Endodermal cell (in vitro differentiated cells): Measurements from ENCODE around the gene ARHGAP29. TPM values are rescaled to one million over a fixed set of nuclear protein-coding genes. Genes with fewer than 3 reads are reported as not detected.

Experiments
- DNase-seq: peaks from one replicate; pipeline ENCODE4 v3.0.0-alpha.2; 2017
- H3K27ac ChIP-seq: 2 replicates; pipeline ENCODE4 v1.5.1; 2013; ENCODE audit warnings: mild to moderate bottlenecking, low read depth, low read length, moderate library complexity
- H3K27me3 ChIP-seq: 2 replicates; pipeline ENCODE4 v1.6.1; 2013; ENCODE audit warnings: mild to moderate bottlenecking, low read length, moderate library complexity; ENCODE audit not compliant: insufficient read depth, control insufficient read depth, poor library complexity, severe bottlenecking
- H3K36me3 ChIP-seq: 2 replicates; pipeline ENCODE4 v1.7.0; 2013; ENCODE audit warnings: mild to moderate bottlenecking, low read length, moderate library complexity; ENCODE audit not compliant: control insufficient read depth, insufficient read depth
- H3K4me1 ChIP-seq: one replicate; pipeline ENCODE4 v1.7.0; 2013; ENCODE audit warnings: low read length; ENCODE audit not compliant: control insufficient read depth, insufficient read depth
- H3K4me3 ChIP-seq: 2 replicates; pipeline ENCODE4 v1.5.1; 2013; ENCODE audit warnings: mild to moderate bottlenecking, low read length, moderate library complexity
- H3K9ac ChIP-seq: 2 replicates; pipeline ENCODE4 v1.6.1; 2013; ENCODE audit warnings: mild to moderate bottlenecking, low read length, moderate library complexity; ENCODE audit not compliant: poor library complexity, severe bottlenecking; ENCODE audit errors: extremely low read depth
- H3K9me3 ChIP-seq: 2 replicates; pipeline ENCODE4 v1.6.1; 2013; ENCODE audit warnings: mild to moderate bottlenecking, low read length, moderate library complexity; ENCODE audit not compliant: control insufficient read depth
- H3K27ac Mint-ChIP-seq: 2 replicates; pipeline ENCODE4 v1.8.0; 2020; ENCODE audit warnings: mixed read lengths
- H3K27me3 Mint-ChIP-seq: 2 replicates; pipeline ENCODE4 v1.8.0; 2021; ENCODE audit warnings: mild to moderate bottlenecking, mixed read lengths; ENCODE audit not compliant: insufficient read depth
- H3K36me3 Mint-ChIP-seq: 2 replicates; pipeline ENCODE4 v1.8.0; 2020; ENCODE audit warnings: low read depth, mixed read lengths
- H3K4me1 Mint-ChIP-seq: 2 replicates; pipeline ENCODE4 v1.8.0; 2020; ENCODE audit warnings: mixed read lengths
- H3K4me3 Mint-ChIP-seq: 2 replicates; pipeline ENCODE4 v1.8.0; 2020; ENCODE audit warnings: mild to moderate bottlenecking, moderate library complexity, mixed read lengths
- H3K9me3 Mint-ChIP-seq: 2 replicates; pipeline ENCODE4 v1.8.0; 2020; ENCODE audit warnings: mild to moderate bottlenecking, mixed read lengths
- WGBS, 2 experiments: methylation state at CpG; one replicate each; pipeline versions ENCODE4 v1.1.5 to v1.1.7; 2013; ENCODE audit warnings: missing lambda C conversion rate in 2 of 2, mixed read lengths in 1 of 2; ENCODE audit not compliant: insufficient coverage in 1 of 2, insufficient read length in 1 of 2; 5-methylcytosine and 5-hydroxymethylcytosine counted together
- total RNA-seq, 2 donors: library from RNA; stranded (reverse); fragmentation: NEBNext Ultra II Directional in 1 of 2; extraction: Animal tissue kit (Norgen Biotek cat#: 25700) in 1 of 2; gene quantifications; 2 replicates in 1 of 2; 3 replicates in 1 of 2; pipeline ENCODE4 v1.2.1, GENCODE V29; 2021
- TF ChIP-seq, protein P1 (sequence below): fragments of 200-600 bp; sonication (generic); conservative IDR thresholded peaks from 2 replicates; pipeline ENCODE4 v1.5.0; 2021; ENCODE audit warnings: antibody characterized with exemption, mild to moderate bottlenecking

Gene ARHGAP29
- total RNA-seq, 2 donors from 2014 or later: 31.5 to 38.9 TPM

- H3K27me3 ChIP-seq: no peaks in the 10 kb centered on the region
- TF ChIP-seq, protein P1, sequence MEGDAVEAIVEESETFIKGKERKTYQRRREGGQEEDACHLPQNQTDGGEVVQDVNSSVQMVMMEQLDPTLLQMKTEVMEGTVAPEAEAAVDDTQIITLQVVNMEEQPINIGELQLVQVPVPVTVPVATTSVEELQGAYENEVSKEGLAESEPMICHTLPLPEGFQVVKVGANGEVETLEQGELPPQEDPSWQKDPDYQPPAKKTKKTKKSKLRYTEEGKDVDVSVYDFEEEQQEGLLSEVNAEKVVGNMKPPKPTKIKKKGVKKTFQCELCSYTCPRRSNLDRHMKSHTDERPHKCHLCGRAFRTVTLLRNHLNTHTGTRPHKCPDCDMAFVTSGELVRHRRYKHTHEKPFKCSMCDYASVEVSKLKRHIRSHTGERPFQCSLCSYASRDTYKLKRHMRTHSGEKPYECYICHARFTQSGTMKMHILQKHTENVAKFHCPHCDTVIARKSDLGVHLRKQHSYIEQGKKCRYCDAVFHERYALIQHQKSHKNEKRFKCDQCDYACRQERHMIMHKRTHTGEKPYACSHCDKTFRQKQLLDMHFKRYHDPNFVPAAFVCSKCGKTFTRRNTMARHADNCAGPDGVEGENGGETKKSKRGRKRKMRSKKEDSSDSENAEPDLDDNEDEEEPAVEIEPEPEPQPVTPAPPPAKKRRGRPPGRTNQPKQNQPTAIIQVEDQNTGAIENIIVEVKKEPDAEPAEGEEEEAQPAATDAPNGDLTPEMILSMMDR: no peak
- H3K27ac Mint-ChIP-seq: no peak overlapping the region
- no peak overlapping the region for H3K4me3 Mint-ChIP-seq
- H3K27ac ChIP-seq: no peak overlapping the region
- H3K36me3 Mint-ChIP-seq: peaks cover 1% of the 10 kb centered on the region
- no peak for DNase-seq
- no peaks in the 10 kb centered on the region for H3K4me1 ChIP-seq
- peaks cover 19% of the 10 kb centered on the region for H3K9me3 ChIP-seq
- 71 to 79% methylated on average over 4 of the region's 4 CpGs for WGBS, 2 experiments
- no peak overlapping the region for H3K9ac ChIP-seq
- no peaks in the 10 kb centered on the region for H3K36me3 ChIP-seq
- no peaks in the 10 kb centered on the region for H3K27me3 Mint-ChIP-seq
- peaks cover 6% of the 10 kb centered on the region for H3K4me1 Mint-ChIP-seq
- H3K9me3 Mint-ChIP-seq: peaks cover 16% of the 10 kb centered on the region
- no peak overlapping the region for H3K4me3 ChIP-seq
These were observed 76.6 kb downstream of the ARHGAP29 start for GRCh38 chr1:94160811-94161210.

DNA sequence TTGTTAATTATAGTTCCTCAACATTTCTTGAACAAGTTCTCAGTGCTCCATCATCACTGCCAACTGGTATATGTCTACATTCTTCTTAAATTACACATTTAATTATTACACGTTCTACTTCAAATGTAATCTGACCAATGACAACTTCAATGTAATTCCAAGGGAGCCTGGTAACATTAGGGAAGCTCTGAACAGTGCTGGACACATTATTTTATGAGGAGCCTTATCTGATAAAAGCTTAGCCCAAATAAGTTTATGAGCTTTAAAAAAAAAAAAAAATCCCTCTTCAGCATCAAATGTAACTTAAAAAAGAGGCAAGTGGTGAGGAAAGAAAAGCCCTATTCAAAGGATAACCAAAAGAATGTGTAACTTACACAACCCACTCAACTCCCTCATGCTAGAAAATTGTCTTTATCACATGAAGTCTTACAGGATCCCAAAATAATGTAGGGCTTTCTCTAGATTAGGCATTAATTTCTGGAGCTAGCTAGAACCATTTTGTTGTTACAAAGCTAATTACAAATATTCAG is 81.2 kb downstream of the ARHGAP29 start:
- H3K36me3 Mint-ChIP-seq: peaks cover 1% of the 10 kb centered on the region
- TF ChIP-seq, protein P1: no peak
- no peak overlapping the region for H3K9ac ChIP-seq
- peaks cover 6% of the 10 kb centered on the region for H3K4me1 Mint-ChIP-seq
- no peaks in the 10 kb centered on the region for H3K36me3 ChIP-seq
- no peak overlapping the region for H3K4me3 Mint-ChIP-seq
- WGBS, 2 experiments: 80 to 88% methylated on average over 1 of the region's 1 CpG
- no peaks in the 10 kb centered on the region for H3K27me3 Mint-ChIP-seq
- DNase-seq: no peak
- H3K4me3 ChIP-seq: no peak overlapping the region
- peaks cover 18% of the 10 kb centered on the region for H3K9me3 Mint-ChIP-seq
- no peak overlapping the region for H3K27ac ChIP-seq
- H3K4me1 ChIP-seq: no peaks in the 10 kb centered on the region
- H3K27ac Mint-ChIP-seq: no peak overlapping the region
- no peaks in the 10 kb centered on the region for H3K27me3 ChIP-seq
- H3K9me3 ChIP-seq: peaks cover 13% of the 10 kb centered on the region

DNA sequence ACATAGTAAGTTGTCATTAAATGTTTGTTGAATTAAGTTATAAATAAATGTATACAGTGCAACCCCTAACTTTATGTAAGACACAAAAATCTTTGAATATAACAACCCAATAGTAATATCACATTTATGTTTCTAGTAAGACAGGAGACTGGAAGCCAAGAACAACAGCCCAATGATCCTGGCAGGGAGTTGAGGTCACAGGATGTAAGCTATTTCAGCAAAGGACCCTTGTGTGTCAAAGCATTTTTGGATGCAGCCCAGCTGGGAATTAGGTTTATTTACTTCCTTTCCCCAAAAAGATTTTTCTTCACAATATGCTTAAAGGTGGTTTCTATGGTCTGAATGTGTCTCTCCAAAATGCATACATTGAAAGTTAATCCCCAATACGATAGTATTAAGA is 82.4 kb downstream of the ARHGAP29 start:
- 100% methylated on average over 1 of the region's 1 CpG for WGBS, 2 experiments
- Histone ChIP-seq H3K27ac (no peak overlapping the region), H3K36me3 (no peaks in the 10 kb centered on the region), H3K4me1 (peaks cover 3% of the 10 kb centered on the region), H3K4me3 (no peak overlapping the region), H3K9ac (no peak overlapping the region), H3K27me3 (no peaks in the 10 kb centered on the region), H3K9me3 (peaks cover 13% of the 10 kb centered on the region)
- H3K9me3 Mint-ChIP-seq: peaks cover 18% of the 10 kb centered on the region
- peaks cover 4% of the 10 kb centered on the region for H3K4me1 Mint-ChIP-seq
- H3K36me3 Mint-ChIP-seq: peaks cover 1% of the 10 kb centered on the region
- H3K4me3 Mint-ChIP-seq: no peak overlapping the region
- H3K27me3 Mint-ChIP-seq: no peaks in the 10 kb centered on the region
- TF ChIP-seq, protein P1: no peak
- no peak for DNase-seq
- H3K27ac Mint-ChIP-seq: no peak overlapping the region
